Measurements from ENCODE around the gene GPR137B.

DNA sequence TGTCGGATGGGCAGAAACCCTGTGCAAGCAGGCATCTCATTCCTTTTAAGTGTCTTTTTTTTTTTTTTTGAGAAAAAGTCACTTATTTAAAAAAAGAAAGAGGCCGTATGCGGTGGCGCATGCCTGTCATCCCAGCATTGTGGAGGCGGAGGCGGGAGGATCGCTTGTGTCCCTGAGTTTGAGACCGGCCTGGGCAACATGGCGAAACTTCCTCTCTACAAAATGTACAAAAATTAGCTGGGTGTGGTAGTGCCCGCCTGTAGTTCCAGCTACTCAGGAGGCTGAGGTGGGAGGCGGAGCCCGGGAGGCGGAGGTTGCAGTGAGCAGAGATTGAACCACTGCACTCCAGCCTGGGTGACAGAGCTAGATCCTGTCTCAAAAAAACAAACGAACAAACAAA is 1.7 kb downstream of the GPR137B start:
- TF ChIP-seq POLR2A (IDR thresholded peaks at IDR 0.05) (no peak), CTCF (IDR thresholded peaks at IDR 0.05) (no peak)

All from heart left ventricle (tissue), 13 donors.